ENCODE results near the gene MICOS13.
"Not testable (repeated sequence)": the region's sequence is repeated elsewhere in the genome, so short reads cannot be mapped to it uniquely, and the experiment has no call there.

MICOS13 gene

DNA sequence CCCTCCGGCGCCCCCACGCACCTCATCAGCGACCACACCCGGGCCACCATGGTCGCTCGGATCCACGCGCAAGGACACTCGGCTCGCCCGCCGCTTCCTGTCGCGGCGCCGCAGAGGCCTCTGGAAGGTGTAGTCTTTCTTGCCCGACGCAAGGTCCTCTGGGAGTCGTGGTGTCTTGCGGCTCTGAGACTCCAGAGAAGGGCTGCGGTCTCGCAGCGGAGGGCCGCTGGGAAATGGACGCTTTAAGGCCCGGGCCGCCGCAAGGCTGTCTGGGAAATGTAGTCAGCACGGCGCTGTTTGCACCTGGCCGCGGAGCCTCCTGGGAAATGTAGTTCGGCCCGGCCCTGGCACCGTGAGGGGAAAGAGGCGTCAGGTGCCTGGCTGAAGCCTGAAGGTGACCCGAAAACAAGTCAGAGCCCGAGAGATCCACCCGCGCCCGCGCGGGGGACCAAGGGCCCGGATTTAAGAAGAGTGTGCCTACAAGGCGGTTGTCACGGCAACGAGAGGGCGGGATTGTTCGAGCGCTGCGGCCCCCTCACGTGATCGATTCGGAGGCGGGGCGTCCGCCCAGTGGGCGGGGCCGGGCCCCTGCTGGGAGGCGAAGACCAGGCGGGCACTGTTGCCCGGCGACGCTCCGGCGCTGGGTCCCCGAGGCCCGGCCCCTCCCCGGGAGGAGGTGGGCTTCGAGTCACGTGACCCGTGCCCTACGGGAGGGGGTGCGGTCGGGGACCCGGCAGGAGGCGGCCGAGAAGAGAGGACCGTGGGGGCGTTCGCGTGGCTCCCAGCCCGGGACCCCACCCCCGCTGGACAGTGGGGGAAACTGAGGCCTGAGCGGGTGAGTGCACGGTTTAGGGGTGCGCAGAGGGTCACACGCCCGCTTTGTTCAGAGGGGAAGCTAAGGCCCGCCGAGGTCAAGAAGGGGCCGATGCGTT lies at the start of gene MICOS13, which contains the start of gene HSD11B1L:
Gene MICOS13, minus strand, starts transcription at position 80 of the 932 bp plus-strand sequence. Its CDS starts 30 bp downstream, at position 50.
Gene HSD11B1L, plus strand, starts transcription at position 591 of the 932 bp plus-strand sequence. CDS start 3,806 bp downstream, outside the sequence.
- peak; percentile 96 to 100 (median 100) for DNase-seq

GRCh38 chr19:5727453-5728050 lies 47.2 kb upstream of the MICOS13 start:
- no peak for DNase-seq

- DNase-seq, result peak; percentile 97 to 100 (median 99)
Measured at GRCh38 chr19:5719961-5720790, 39.9 kb upstream of the MICOS13 start, which contains the start of the genes CATSPERD and LONP1. Gene CATSPERD (plus strand): TSS chr19:5720637. CDS start chr19:5720738, 101 bp downstream. Gene LONP1 (minus strand): TSS chr19:5720146. CDS start chr19:5720132, 14 bp downstream.

DNA sequence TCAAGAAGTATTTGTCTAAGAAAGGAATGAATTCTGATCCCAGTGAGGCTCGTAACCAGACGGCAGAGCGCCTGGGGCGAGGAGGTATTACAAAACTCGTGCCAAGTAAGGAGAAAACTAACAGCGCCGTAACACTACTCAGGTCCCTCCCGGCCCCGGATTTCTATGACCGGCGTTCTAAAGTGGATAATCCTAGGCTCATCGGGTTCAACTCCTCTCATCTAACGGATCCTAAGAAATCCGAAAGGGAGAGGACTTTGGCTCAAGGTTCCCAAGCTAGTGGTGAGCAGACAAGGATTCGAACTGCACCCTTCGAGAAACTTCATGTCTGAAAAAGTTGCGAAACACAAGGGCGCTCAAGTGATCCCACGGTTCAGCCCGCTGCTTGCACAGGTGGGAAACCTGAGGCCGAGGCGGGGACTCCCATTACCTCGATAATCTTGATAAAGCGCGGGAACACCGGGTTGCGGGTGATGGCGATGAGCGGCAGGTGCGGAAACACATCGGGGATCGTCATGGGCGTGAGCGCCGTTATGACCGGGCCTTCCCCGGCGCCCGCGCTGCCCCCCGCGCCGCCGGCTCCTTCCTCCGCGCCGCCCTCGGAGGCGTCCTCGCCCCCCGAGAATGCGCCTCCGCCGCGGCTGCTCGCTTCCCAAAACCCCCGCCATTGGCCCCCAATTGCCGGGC lies 39.1 kb upstream of the MICOS13 start:
- peak in 2 of 6 experiments; percentile 19 to 41 for DNase-seq

GRCh38 chr19:5718579-5719273 lies 38.4 kb upstream of the MICOS13 start:
- DNase-seq, result no peak

- DNase-seq, result no peak
Measured at GRCh38 chr19:5718037-5718578, 37.8 kb upstream of the MICOS13 start.

DNA sequence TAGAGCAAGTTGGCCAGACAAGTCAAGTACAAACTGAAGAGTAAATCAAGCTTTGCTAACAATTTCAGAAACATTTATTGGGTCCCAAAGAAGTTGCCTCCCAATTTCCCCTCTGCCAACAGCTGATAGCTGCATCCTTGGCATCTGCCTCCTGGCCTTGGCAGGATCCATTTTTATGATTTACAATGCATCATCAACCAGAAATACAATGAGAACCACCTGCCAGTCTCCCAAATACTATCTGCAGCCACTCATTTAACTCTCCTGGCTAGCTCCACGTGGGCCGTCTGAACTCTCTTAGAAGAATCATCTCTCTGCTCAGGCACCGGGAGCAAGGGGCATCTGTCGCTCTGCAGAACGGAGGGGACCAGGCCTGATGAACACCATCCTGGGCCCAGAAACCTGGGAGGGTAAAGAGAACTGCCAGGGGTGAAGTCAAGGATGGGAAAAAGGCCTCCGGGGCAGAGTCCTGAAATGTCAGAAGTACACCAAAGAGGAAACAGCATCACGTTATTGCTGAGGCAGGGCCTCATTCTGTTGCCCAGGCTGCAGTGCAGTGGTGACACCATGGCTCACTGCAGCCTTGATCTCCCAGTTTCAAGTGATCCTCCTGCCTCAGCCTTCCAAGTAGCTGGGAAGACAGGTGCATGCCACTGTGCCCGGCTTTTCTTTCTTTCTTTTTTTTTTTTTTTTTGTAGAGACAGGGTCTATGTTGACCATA lies 37.1 kb upstream of the MICOS13 start:
- no peak for DNase-seq

GRCh38 chr19:5714816-5715215 lies 34.5 kb upstream of the MICOS13 start:
- DNase-seq, result no peak

GRCh38 chr19:5713228-5713627 lies 32.9 kb upstream of the MICOS13 start:
- no peak for DNase-seq

- no peak for DNase-seq
Measured at GRCh38 chr19:5711713-5712161, 31.4 kb upstream of the MICOS13 start.

GRCh38 chr19:5711025-5711424 lies 30.7 kb upstream of the MICOS13 start:
- no peak for DNase-seq

GRCh38 chr19:5707576-5708575 lies 27.6 kb upstream of the MICOS13 start:
- DNase-seq, result no peak

GRCh38 chr19:5706876-5707573 lies 26.7 kb upstream of the MICOS13 start:
- no peak for DNase-seq

DNA sequence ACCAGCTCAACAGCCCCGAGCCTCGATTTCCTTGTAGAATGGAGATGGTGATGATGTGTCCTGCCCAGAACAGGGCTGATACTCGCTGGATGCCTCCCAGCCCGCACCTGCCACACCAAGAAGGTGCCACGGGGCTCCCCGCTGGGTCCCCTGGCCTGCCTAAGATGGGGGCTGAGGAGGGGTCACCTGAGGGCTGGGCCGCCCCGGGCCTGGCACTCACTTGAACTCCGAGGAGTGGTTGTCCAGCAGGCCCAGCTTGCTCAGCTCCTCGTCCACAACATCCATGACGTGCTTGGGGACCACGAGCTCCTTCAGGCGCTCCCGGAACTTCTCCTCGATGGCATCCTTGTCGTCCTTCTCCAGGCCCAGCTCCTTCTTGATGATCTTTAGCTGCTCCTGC lies 25.2 kb upstream of the MICOS13 start:
- DNase-seq, result no peak

GRCh38 chr19:5703819-5704818 lies 23.8 kb upstream of the MICOS13 start:
- no peak for DNase-seq

DNA sequence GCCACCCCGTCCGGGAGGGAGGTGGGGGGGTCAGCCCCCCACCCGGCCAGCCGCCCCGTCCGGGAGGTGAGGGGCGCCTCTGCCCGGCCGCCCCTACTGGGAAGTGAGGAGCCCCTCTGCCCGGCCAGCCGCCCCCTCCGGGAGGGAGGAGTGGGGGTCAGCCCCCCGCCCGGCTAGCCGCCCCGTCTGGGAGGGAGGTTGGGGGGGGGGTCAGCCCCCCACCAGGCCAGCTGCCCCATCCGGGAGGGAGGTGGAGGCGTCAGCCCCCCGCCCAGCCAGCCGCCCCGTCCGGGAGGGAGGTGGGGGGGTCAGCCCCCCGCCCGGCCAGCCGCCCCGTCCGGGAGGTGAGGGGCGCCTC lies 21.7 kb upstream of the MICOS13 start:
- not testable (repeated sequence) for DNase-seq

DNA sequence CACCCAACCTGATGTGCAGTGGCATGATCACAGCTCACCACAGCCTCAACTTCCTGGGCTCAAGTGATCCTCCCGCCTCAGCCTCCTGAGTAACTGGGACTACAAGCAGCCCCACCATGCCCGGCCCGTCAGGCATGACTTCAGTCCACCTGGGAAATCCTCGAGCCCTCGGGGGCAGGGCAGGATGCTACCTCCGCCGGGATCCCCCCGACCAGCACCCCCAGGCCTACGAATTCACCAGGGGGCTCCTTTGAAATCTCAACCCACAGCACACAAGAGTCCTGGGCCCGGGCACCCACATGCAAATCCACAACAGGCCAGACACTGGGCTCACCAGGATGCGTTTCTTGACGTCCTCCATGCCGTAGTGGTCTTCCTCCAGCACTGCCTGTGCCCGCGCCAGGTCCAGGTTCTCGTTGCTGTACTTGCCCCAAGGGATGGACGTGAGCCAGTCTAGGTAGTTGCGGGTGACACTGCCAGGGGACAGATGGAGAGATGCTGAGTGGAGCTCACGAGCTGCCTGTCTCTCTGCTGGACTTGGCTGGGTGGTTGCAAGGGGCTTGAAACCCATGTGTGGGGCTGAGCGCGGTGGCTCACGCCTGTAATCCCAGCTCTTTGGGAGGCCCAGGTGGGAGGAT lies 20.3 kb upstream of the MICOS13 start:
- DNase-seq, result no peak
